Measurements from ENCODE around the gene KCNK13. TPM values are rescaled to one million over a fixed set of nuclear protein-coding genes. Genes with fewer than 3 reads are reported as not detected.

The KCNK13 gene
- total and polyA plus RNA-seq, 2 of the 13 experiments (the other 11 are each of a cell fraction or from before 2014, with no cell fraction given), result 0.08 to 0.29 TPM

DNA sequence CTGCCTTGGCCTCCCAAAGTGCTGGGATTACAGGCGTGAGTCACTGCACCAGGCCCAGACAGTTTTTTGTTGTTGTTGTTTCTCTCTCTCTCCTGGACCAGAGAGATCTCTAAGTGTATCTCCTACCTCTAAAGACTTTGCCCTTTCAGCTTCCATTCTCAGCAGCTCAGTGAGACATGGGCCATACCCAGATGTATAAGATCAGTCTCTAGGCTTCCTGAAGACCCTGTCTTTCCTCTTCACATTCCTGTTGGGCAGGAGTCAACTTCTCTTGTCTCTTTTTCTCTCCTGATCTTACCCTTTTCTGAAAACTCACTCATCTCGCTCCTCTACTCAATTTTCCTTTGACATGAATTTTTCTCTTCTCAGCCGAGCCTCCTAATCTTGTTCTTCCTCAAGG is 42.0 kb downstream of the KCNK13 start:
- CTCF ChIA-PET (ENCODE audit: low intra/inter-chr PET ratio, low total read pairs), result no interaction called here
- H3K79me2 ChIP-seq (ENCODE audit: insufficient read depth, low read length), result no peaks in the 10 kb centered on the region
- DNase-seq (ENCODE audit: low spot score) (no peak), ATAC-seq (no peak), FAIRE-seq (no peak)
- WGBS (ENCODE audit: low lambda C conversion rate), result 0% methylated on average over 3 of the region's 3 CpGs
- peaks cover 0 to 4% of the 10 kb centered on the region in 2 experiments; a peak in 1 of 5 replicates for H3K27me3 ChIP-seq (ENCODE audit: control insufficient read depth in 1 of 2, insufficient read depth in 2 of 2, low read length in 2 of 2)
- H4K20me1 ChIP-seq (ENCODE audit: insufficient read depth, low read length), result no peaks in the 10 kb centered on the region
- no peak overlapping the region for H3K4me2 ChIP-seq (ENCODE audit: low read depth, low read length)
- no peak overlapping the region for H3K27ac ChIP-seq (ENCODE audit: extremely low read length, insufficient read depth, low read length)
- H3K4me1 ChIP-seq (ENCODE audit: insufficient read depth, low read length), result no peaks in the 10 kb centered on the region
- H3K9me3 ChIP-seq (ENCODE audit: low read length), result no peaks in the 10 kb centered on the region
- intact Hi-C loops (cut with micrococcal nuclease; ENCODE audit: unreplicated experiment) (no loop called here), in situ Hi-C loops (cut with HindIII; ENCODE audit: extremely low pct_ligation_motif_present, low pct_unique_long_range_greater_than_20kb) (no loop called here)
- H2AFZ ChIP-seq (ENCODE audit: low read length), result no peak overlapping the region
- no peaks in the 10 kb centered on the region for H3K36me3 ChIP-seq (replicated peaks in 1 of 2; ENCODE audit: control insufficient read depth in 1 of 2, insufficient read depth in 2 of 2, low read length in 2 of 2)
- H3K9ac ChIP-seq (ENCODE audit: insufficient read depth, low read depth, low read length), result no peak overlapping the region
- TF ChIP-seq, protein P1, sequence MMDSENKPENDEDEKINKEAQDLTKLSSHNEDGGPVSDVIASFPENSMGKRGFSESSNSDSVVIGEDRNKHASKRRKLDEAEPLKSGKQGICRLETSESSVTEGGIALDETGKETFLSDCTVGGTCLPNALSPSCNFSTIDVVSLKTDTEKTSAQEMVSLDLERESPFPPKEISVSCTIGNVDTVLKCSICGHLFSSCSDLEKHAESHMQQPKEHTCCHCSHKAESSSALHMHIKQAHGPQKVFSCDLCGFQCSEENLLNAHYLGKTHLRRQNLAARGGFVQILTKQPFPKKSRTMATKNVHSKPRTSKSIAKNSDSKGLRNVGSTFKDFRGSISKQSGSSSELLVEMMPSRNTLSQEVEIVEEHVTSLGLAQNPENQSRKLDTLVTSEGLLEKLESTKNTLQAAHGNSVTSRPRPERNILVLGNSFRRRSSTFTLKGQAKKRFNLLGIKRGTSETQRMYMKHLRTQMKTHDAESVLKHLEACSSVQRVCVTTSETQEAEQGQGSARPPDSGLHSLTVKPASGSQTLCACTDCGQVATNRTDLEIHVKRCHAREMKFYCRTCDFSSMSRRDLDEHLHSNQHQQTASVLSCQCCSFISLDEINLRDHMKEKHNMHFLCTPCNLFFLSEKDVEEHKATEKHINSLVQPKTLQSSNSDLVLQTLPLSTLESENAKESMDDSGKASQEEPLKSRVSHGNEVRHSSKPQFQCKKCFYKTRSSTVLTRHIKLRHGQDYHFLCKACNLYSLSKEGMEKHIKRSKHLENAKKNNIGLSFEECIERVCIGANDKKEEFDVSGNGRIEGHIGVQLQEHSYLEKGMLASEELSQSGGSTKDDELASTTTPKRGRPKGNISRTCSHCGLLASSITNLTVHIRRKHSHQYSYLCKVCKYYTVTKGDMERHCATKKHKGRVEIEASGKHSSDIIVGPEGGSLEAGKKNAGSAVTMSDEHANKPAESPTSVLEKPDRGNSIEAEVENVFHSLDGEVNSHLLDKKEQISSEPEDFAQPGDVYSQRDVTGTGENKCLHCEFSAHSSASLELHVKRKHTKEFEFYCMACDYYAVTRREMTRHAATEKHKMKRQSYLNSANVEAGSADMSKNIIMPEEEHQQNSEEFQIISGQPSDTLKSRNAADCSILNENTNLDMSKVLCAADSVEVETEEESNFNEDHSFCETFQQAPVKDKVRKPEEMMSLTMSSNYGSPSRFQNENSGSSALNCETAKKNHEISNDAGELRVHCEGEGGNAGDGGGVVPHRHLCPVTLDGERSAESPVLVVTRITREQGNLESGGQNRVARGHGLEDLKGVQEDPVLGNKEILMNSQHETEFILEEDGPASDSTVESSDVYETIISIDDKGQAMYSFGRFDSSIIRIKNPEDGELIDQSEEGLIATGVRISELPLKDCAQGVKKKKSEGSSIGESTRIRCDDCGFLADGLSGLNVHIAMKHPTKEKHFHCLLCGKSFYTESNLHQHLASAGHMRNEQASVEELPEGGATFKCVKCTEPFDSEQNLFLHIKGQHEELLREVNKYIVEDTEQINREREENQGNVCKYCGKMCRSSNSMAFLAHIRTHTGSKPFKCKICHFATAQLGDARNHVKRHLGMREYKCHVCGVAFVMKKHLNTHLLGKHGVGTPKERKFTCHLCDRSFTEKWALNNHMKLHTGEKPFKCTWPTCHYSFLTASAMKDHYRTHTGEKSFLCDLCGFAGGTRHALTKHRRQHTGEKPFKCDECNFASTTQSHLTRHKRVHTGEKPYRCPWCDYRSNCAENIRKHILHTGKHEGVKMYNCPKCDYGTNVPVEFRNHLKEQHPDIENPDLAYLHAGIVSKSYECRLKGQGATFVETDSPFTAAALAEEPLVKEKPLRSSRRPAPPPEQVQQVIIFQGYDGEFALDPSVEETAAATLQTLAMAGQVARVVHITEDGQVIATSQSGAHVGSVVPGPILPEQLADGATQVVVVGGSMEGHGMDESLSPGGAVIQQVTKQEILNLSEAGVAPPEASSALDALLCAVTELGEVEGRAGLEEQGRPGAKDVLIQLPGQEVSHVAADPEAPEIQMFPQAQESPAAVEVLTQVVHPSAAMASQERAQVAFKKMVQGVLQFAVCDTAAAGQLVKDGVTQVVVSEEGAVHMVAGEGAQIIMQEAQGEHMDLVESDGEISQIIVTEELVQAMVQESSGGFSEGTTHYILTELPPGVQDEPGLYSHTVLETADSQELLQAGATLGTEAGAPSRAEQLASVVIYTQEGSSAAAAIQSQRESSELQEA (CRISPR knock-in tag; IDR thresholded peaks at IDR 0.05; ENCODE audit: not compliant biosample characterization), result no peak
- no peak overlapping the region for H3K4me3 ChIP-seq (replicated peaks in 1 of 3; ENCODE audit: insufficient read depth in 1 of 3, low read depth in 2 of 3, low read length in 3 of 3)
- POLR2A ChIA-PET, result no interaction called here
- BruUV-seq (replicated peaks), result no TSS peak

All from HepG2 (cell line).